COLO668 (cell line): Measurements from ENCODE around the gene IRF9.

Source experiments
- DNase-seq: peaks from one replicate; lab custom pipeline; 2025; ENCODE audit not compliant: unreplicated experiment; lab: John Stamatoyannopoulos, UW

The IRF9 gene

GRCh38 chr14:24176599-24176998 lies 15.5 kb downstream of the IRF9 start:
- no peak for DNase-seq

GRCh38 chr14:24177041-24177825 lies 16.2 kb downstream of the IRF9 start:
- no peak for DNase-seq

GRCh38 chr14:24177891-24178290 lies 16.8 kb downstream of the IRF9 start:
- DNase-seq, result no peak

- no peak for DNase-seq
These were observed 17.5 kb downstream of the IRF9 start for GRCh38 chr14:24178399-24179178.

GRCh38 chr14:24179294-24179960 lies 18.4 kb downstream of the IRF9 start:
- no peak for DNase-seq

GRCh38 chr14:24179961-24180796 lies 19.1 kb downstream of the IRF9 start:
- DNase-seq, result peak; percentile 26

GRCh38 chr14:24181371-24182077 lies 20.5 kb downstream of the IRF9 start:
- no peak for DNase-seq

GRCh38 chr14:24182110-24182882 lies 21.2 kb downstream of the IRF9 start:
- DNase-seq, result no peak

GRCh38 chr14:24183014-24183481 lies 22.0 kb downstream of the IRF9 start:
- DNase-seq, result no peak

- no peak for DNase-seq
These were observed 23.3 kb downstream of the IRF9 start for GRCh38 chr14:24184104-24184970.

- DNase-seq, result no peak
These were observed 24.0 kb downstream of the IRF9 start for GRCh38 chr14:24185026-24185425.

- no peak for DNase-seq
These were observed 24.7 kb downstream of the IRF9 start for GRCh38 chr14:24185741-24186140.

- no peak for DNase-seq
These were observed 25.9 kb downstream of the IRF9 start for GRCh38 chr14:24186831-24187538.

GRCh38 chr14:24187539-24187915 lies 26.5 kb downstream of the IRF9 start:
- DNase-seq, result no peak

- DNase-seq, result peak; percentile 98
These were observed 27.4 kb downstream of the IRF9 start, which contains the start of gene IPO4 for GRCh38 chr14:24188251-24189058. Gene IPO4, minus strand, starts transcription at chr14:24188816. Its CDS starts 29 bp downstream, at chr14:24188787.

- DNase-seq, result no peak
These were observed 28.0 kb downstream of the IRF9 start for GRCh38 chr14:24189059-24189375.

- no peak for DNase-seq
These were observed 28.4 kb downstream of the IRF9 start for GRCh38 chr14:24189460-24189859.
